ENCODE measurements around the gene IMP4. TPM values are rescaled to one million over a fixed set of nuclear protein-coding genes. Genes with fewer than 3 reads are reported as not detected.

Gene IMP4
- total and polyA plus RNA-seq, 2 of the 8 experiments (the other 6 are each of a cell fraction or from before 2014, with no cell fraction given) = 96.8 to 194 TPM

- Histone ChIP-seq H3K23me2 (ENCODE audit: low read depth, low read length) (peaks cover 6% of the 10 kb centered on the region; the same call in 1 of the 2 replicates), H3K4me1 (replicated peaks in 1 of 4; ENCODE audit: control insufficient read depth in 3 of 4, insufficient read depth in 4 of 4, low read length in 3 of 4) (peaks cover 0 to 10% (median 3%) of the 10 kb centered on the region in 4 experiments; a peak in 5 of 7 replicates), H2BK15ac (ENCODE audit: low read length) (no peak overlapping the region), H4K91ac (replicated peaks; ENCODE audit: insufficient read length, low read length) (no peak overlapping the region), H2BK12ac (ENCODE audit: low read depth, low read length) (no peak overlapping the region), H3K56ac (replicated peaks; ENCODE audit: insufficient read length, low read depth, low read length) (no peak overlapping the region), H3K9ac (replicated peaks in 1 of 4; ENCODE audit: extremely low read depth in 1 of 4, low read depth in 3 of 4, low read length in 3 of 4) (no peak overlapping the region), H2BK120ac (replicated peaks; ENCODE audit: low read depth, low read length) (no peak overlapping the region), H3K14ac (ENCODE audit: insufficient read length) (no peak overlapping the region), H4K20me1 (replicated peaks in 1 of 2; ENCODE audit: control insufficient read depth in 1 of 2, insufficient read depth in 2 of 2, low read length in 2 of 2) (peaks cover 0 to 3% of the 10 kb centered on the region in 2 experiments), H2BK5ac (ENCODE audit: low read depth, low read length) (no peak overlapping the region), H3K9me3 (ENCODE audit: insufficient read depth in 2 of 2, low read depth in 1 of 2, low read length in 1 of 2) (no peaks in the 10 kb centered on the region), H3K79me1 (ENCODE audit: low read depth, low read length) (no peaks in the 10 kb centered on the region), H2BK20ac (ENCODE audit: low read length) (no peak overlapping the region), H3K27me3 (replicated peaks in 1 of 4; ENCODE audit: control insufficient read depth in 3 of 4, extremely low read depth in 1 of 4, insufficient read depth in 3 of 4, low read length in 3 of 4) (peaks cover 0 to 14% (median 8%) of the 10 kb centered on the region in 4 experiments; a peak in 4 of 7 replicates), H3K4me3 (ENCODE audit: extremely low read depth in 1 of 4, insufficient read depth in 2 of 4, low read depth in 3 of 4, low read length in 4 of 4) (no peak overlapping the region), H3K23ac (ENCODE audit: insufficient read length) (no peak overlapping the region), H2AK5ac (ENCODE audit: low read depth, low read length) (no peak overlapping the region), H3K18ac (ENCODE audit: extremely low read depth, low read length) (no peak overlapping the region), H3K36me3 (ENCODE audit: control insufficient read depth in 2 of 4, insufficient read depth in 4 of 4, low read length in 3 of 4) (no peaks in the 10 kb centered on the region), H3K4ac (replicated peaks; ENCODE audit: insufficient read length, low read depth, low read length) (no peak overlapping the region), H3K79me2 (ENCODE audit: control insufficient read depth in 1 of 2, insufficient read depth in 2 of 2, low read length in 2 of 2) (no peaks in the 10 kb centered on the region), H3K27ac (ENCODE audit: low read depth, low read length) (no peak overlapping the region), H2AFZ (ENCODE audit: low read length) (no peak overlapping the region), H4K8ac (ENCODE audit: extremely low read depth, insufficient read depth, low read length) (no peak overlapping the region; the same call in 1 of the 2 replicates), H4K5ac (ENCODE audit: insufficient read length, low read depth, low read length) (no peak overlapping the region), H3K4me2 (ENCODE audit: insufficient read depth in 1 of 2, low read depth in 2 of 2, low read length in 2 of 2) (no peak overlapping the region)
- ChIA-PET POLR2A (ENCODE audit: partially characterized antibody) (interaction anchor here (1.9 kb wide), 1 partner anchor 15 kb away, joined by 4 read pairs; no protein-coding TSS in a partner anchor), CTCF (ENCODE audit: partially characterized antibody) (interaction anchor here (0.6 to 5.2 kb wide), 4 partner anchors 10 to 46 kb away, joined by 3 to 34 read pairs (median 15); a partner anchor contains a TSS)
- DNase-seq (ENCODE audit: low read depth in 1 of 2, low spot score in 2 of 2) = no peak
- no peak for FAIRE-seq
- 80% methylated on average over 4 of the region's 4 CpGs; no CpG with 5 or more reads in 1 of the 2 experiments for WGBS, 2 experiments (ENCODE audit: extremely low coverage in 1 of 2, insufficient coverage in 1 of 2, insufficient read length in 1 of 2, insufficient replicate concordance in 2 of 2, low coverage in 1 of 2, low lambda C conversion rate in 2 of 2, missing lambda C conversion rate in 1 of 2)
- no peak for TF ChIP-seq TAF1 (IDR thresholded peaks at IDR 0.05; ENCODE audit: low read depth, low read length)
- TF ChIP-seq GABPA (IDR thresholded peaks at IDR 0.05; ENCODE audit: borderline replicate concordance, insufficient read depth, low read length) = no peak
- no peak for TF ChIP-seq NRF1 (IDR thresholded peaks at IDR 0.05; ENCODE audit: low read depth, low read length)
- TF ChIP-seq RNF2 (IDR thresholded peaks at IDR 0.05; ENCODE audit: borderline replicate concordance, low read depth, low read length, missing control alignments, poor library complexity, severe bottlenecking) = no peak
- no peak for TF ChIP-seq RXRA (IDR thresholded peaks at IDR 0.05; ENCODE audit: insufficient read depth, low read depth, low read length)
- TF ChIP-seq SIRT6 (IDR thresholded peaks at IDR 0.05; ENCODE audit: low read length) = no peak
- no peak for TF ChIP-seq ATF2 (IDR thresholded peaks at IDR 0.05; ENCODE audit: low read length)
- TF ChIP-seq ZNF274 (IDR thresholded peaks at IDR 0.05; ENCODE audit: borderline replicate concordance, extremely low read depth, low read length) = no peak
- no peak for TF ChIP-seq MAX (IDR thresholded peaks at IDR 0.05)
- TF ChIP-seq NANOG (IDR thresholded peaks at IDR 0.05; ENCODE audit: insufficient read depth, low read depth, low read length, poor library complexity, severe bottlenecking) = no peak
- no peak for TF ChIP-seq EP300 (IDR thresholded peaks at IDR 0.05; ENCODE audit: borderline replicate concordance in 1 of 2, low read depth in 2 of 2, low read length in 2 of 2)
These were observed 45.1 kb downstream of the IMP4 start for GRCh38 chr2:130387804-130388203.

Data from H1 (cell line).